Gastroesophageal sphincter (tissue), 3 donors: ENCODE data around the gene PLCB4.

Experiments used
- EP300 ChIP-seq: sonication (generic); formaldehyde crosslinking; IDR thresholded peaks from one replicate; pipeline ENCODE4 v1.6.1; 2017; ENCODE audit warnings: antibody characterized with exemption, mild to moderate bottlenecking
- POLR2A ChIP-seq, 2 donors: fragments of 450-650 bp; IDR thresholded peaks; one replicate each; pipeline ENCODE4 v1.6.1; 2017; ENCODE audit warnings: antibody characterized with exemption in 2 of 2, mild to moderate bottlenecking in 2 of 2, moderate library complexity in 1 of 2
- POLR2AphosphoS5 ChIP-seq: sonication (generic); formaldehyde crosslinking; IDR thresholded peaks from one replicate; pipeline ENCODE4 v1.6.1; 2017; ENCODE audit warnings: antibody characterized with exemption
- TF ChIP-seq, protein P1 (sequence below), 4 experiments: fragments of 200-600 bp in 2 of 4; fragments of 450-650 bp in 2 of 4; sonication (generic) in 1 of 4; IDR thresholded peaks; one replicate each; pipeline ENCODE4 v1.5.1; 2017 to 2019; ENCODE audit warnings: antibody characterized with exemption in 4 of 4, mild to moderate bottlenecking in 2 of 4, moderate library complexity in 2 of 4

DNA sequence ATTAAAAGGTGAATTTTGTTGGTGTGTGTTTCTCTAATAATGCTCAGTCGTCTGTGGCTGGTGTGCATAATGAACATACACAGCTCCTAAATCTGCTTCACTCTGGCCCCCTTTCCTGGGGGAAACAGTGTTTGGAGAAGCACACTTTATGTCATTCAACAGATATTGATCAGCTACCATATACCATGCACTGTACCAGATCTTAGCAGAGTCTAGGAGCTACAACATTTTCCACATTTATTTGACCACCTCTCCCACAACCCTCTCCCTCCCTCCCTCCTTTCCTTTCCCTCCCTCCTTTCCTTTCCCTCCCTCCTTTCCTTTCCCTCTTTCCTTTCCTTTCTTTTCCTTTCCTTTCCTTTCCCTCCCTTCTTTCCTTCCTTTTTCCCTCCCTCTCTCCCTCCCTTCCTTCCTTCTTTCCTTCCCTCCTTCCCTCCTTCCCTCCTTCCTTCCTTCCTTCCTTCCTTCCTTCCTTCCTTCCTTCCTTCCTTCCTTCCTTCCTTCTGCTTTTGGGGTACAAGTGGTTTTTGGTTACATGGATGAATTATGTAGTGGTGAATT lies 85.7 kb downstream of the PLCB4 start:
- TF ChIP-seq, protein P1, sequence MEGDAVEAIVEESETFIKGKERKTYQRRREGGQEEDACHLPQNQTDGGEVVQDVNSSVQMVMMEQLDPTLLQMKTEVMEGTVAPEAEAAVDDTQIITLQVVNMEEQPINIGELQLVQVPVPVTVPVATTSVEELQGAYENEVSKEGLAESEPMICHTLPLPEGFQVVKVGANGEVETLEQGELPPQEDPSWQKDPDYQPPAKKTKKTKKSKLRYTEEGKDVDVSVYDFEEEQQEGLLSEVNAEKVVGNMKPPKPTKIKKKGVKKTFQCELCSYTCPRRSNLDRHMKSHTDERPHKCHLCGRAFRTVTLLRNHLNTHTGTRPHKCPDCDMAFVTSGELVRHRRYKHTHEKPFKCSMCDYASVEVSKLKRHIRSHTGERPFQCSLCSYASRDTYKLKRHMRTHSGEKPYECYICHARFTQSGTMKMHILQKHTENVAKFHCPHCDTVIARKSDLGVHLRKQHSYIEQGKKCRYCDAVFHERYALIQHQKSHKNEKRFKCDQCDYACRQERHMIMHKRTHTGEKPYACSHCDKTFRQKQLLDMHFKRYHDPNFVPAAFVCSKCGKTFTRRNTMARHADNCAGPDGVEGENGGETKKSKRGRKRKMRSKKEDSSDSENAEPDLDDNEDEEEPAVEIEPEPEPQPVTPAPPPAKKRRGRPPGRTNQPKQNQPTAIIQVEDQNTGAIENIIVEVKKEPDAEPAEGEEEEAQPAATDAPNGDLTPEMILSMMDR (IDR thresholded peaks at IDR 0.05): no peak
- TF ChIP-seq POLR2A (IDR thresholded peaks at IDR 0.05): no peak
- no peak for TF ChIP-seq POLR2AphosphoS5
- no peak for TF ChIP-seq EP300
